ENCODE data around the gene C4orf54.

DNA sequence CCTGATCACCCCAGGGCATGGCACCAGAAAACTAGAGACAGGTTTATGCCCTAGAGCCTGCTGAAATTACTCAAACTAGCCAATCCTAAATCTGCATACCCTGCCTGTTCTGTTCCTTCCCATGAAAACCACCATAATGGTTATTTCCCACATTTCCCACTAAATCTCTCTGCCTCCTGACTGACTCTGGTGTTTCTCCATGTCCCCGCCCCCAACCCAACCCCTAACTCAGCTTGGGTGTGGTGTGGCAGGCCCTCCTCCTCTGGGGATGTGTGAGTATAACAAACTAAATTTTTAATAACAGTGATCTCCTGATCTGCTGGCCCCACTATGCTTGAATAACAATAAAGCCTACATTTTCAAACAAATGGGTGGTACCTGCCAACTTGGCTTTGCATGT, 35.5 kb upstream of the C4orf54 start:
- TF ChIP-seq RARB (CRISPR knock-in tag; IDR thresholded peaks at IDR 0.05) (no peak), CSDC2 (CRISPR knock-in tag; IDR thresholded peaks at IDR 0.05) (no peak), SNAI2 (CRISPR knock-in tag; IDR thresholded peaks at IDR 0.05) (no peak), PPARA (CRISPR knock-in tag; IDR thresholded peaks at IDR 0.05; ENCODE audit: borderline replicate concordance) (no peak), ZFP3 (CRISPR knock-in tag; IDR thresholded peaks at IDR 0.05) (no peak), ZNF565 (CRISPR knock-in tag; conservative IDR thresholded peaks at IDR 0.05; ENCODE audit: low read depth) (no peak), ARNTL (CRISPR knock-in tag; IDR thresholded peaks at IDR 0.05; ENCODE audit: borderline replicate concordance, low read depth) (no peak), ESRRG (CRISPR knock-in tag; IDR thresholded peaks at IDR 0.05) (no peak), ZNF70 (CRISPR knock-in tag; IDR thresholded peaks at IDR 0.05) (no peak), OSR1 (CRISPR knock-in tag; IDR thresholded peaks at IDR 0.05) (no peak)
- TF ChIP-seq, protein P1, sequence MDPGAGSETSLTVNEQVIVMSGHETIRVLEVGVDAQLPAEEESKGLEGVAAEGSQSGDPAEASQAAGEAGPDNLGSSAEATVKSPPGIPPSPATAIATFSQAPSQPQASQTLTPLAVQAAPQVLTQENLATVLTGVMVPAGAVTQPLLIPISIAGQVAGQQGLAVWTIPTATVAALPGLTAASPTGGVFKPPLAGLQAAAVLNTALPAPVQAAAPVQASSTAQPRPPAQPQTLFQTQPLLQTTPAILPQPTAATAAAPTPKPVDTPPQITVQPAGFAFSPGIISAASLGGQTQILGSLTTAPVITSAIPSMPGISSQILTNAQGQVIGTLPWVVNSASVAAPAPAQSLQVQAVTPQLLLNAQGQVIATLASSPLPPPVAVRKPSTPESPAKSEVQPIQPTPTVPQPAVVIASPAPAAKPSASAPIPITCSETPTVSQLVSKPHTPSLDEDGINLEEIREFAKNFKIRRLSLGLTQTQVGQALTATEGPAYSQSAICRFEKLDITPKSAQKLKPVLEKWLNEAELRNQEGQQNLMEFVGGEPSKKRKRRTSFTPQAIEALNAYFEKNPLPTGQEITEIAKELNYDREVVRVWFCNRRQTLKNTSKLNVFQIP (CRISPR knock-in tag; IDR thresholded peaks at IDR 0.05; ENCODE audit: borderline replicate concordance, low read depth): no peak
- TF ChIP-seq, protein P2, sequence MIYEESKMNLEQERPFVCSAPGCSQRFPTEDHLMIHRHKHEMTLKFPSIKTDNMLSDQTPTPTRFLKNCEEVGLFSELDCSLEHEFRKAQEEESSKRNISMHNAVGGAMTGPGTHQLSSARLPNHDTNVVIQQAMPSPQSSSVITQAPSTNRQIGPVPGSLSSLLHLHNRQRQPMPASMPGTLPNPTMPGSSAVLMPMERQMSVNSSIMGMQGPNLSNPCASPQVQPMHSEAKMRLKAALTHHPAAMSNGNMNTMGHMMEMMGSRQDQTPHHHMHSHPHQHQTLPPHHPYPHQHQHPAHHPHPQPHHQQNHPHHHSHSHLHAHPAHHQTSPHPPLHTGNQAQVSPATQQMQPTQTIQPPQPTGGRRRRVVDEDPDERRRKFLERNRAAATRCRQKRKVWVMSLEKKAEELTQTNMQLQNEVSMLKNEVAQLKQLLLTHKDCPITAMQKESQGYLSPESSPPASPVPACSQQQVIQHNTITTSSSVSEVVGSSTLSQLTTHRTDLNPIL (CRISPR knock-in tag; IDR thresholded peaks at IDR 0.05; ENCODE audit: low read depth): no peak
- TF ChIP-seq, protein P3, sequence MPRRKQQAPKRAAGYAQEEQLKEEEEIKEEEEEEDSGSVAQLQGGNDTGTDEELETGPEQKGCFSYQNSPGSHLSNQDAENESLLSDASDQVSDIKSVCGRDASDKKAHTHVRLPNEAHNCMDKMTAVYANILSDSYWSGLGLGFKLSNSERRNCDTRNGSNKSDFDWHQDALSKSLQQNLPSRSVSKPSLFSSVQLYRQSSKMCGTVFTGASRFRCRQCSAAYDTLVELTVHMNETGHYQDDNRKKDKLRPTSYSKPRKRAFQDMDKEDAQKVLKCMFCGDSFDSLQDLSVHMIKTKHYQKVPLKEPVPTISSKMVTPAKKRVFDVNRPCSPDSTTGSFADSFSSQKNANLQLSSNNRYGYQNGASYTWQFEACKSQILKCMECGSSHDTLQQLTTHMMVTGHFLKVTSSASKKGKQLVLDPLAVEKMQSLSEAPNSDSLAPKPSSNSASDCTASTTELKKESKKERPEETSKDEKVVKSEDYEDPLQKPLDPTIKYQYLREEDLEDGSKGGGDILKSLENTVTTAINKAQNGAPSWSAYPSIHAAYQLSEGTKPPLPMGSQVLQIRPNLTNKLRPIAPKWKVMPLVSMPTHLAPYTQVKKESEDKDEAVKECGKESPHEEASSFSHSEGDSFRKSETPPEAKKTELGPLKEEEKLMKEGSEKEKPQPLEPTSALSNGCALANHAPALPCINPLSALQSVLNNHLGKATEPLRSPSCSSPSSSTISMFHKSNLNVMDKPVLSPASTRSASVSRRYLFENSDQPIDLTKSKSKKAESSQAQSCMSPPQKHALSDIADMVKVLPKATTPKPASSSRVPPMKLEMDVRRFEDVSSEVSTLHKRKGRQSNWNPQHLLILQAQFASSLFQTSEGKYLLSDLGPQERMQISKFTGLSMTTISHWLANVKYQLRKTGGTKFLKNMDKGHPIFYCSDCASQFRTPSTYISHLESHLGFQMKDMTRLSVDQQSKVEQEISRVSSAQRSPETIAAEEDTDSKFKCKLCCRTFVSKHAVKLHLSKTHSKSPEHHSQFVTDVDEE (CRISPR knock-in tag; IDR thresholded peaks at IDR 0.05): no peak
- TF ChIP-seq, protein P4, sequence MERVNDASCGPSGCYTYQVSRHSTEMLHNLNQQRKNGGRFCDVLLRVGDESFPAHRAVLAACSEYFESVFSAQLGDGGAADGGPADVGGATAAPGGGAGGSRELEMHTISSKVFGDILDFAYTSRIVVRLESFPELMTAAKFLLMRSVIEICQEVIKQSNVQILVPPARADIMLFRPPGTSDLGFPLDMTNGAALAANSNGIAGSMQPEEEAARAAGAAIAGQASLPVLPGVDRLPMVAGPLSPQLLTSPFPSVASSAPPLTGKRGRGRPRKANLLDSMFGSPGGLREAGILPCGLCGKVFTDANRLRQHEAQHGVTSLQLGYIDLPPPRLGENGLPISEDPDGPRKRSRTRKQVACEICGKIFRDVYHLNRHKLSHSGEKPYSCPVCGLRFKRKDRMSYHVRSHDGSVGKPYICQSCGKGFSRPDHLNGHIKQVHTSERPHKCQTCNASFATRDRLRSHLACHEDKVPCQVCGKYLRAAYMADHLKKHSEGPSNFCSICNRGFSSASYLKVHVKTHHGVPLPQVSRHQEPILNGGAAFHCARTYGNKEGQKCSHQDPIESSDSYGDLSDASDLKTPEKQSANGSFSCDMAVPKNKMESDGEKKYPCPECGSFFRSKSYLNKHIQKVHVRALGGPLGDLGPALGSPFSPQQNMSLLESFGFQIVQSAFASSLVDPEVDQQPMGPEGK (CRISPR knock-in tag; IDR thresholded peaks at IDR 0.05; ENCODE audit: borderline replicate concordance): no peak

Measured in SK-N-SH treated with all-trans-retinoic acid at 6 μM for 48 hours (cell line).